Activated T-helper 1 cell treated with anti-CD3 and anti-CD28 coated beads, Interleukin-12 subunit alpha, Interleukin-12 subunit beta, Interleukin-2, Interleukin-4 antibody, amounts not matched to agents 30 ng/mL and 10 ng/mL and 1 ng/mL, durations not matched to agents 14 hours and 24 hours and 36 hours (primary cell): Measurements from ENCODE around the gene LILRA1. TPM values are rescaled to one million over a fixed set of nuclear protein-coding genes. Genes with fewer than 3 reads are reported as not detected.
"Not testable (repeated sequence)": the region's sequence is repeated elsewhere in the genome, so short reads cannot be mapped to it uniquely, and the experiment has no call there.

Experiments
- DNase-seq: peaks from one replicate; pipeline ENCODE4 v3.0.0; 2021; ENCODE audit warnings: low spot score
- H3K27ac Mint-ChIP-seq: one replicate; pipeline ENCODE4 v1.8.0; 2021; ENCODE audit warnings: mild to moderate bottlenecking, mixed read lengths
- H3K27me3 Mint-ChIP-seq: one replicate; pipeline ENCODE4 v1.8.0; 2022; ENCODE audit warnings: mild to moderate bottlenecking, moderate library complexity, mixed read lengths; ENCODE audit not compliant: insufficient read depth
- H3K36me3 Mint-ChIP-seq: one replicate; pipeline ENCODE4 v1.8.0; 2021; ENCODE audit warnings: low read depth, mixed read lengths
- H3K4me1 Mint-ChIP-seq: one replicate; pipeline ENCODE4 v1.8.0; 2021; ENCODE audit warnings: low read depth, mixed read lengths
- H3K4me3 Mint-ChIP-seq: one replicate; pipeline ENCODE4 v1.8.0; 2021; ENCODE audit warnings: mild to moderate bottlenecking, moderate library complexity, mixed read lengths
- H3K9me3 Mint-ChIP-seq: one replicate; pipeline ENCODE4 v1.8.0; 2021; ENCODE audit warnings: mixed read lengths
- intact Hi-C: fragments of 100-400 bp; cut with micrococcal nuclease; formaldehyde crosslinking; loops from one replicate; pipeline ENCODE4 v1.15.1; 2024
- total RNA-seq: library from RNA; stranded (reverse); gene quantifications from 2 replicates; pipeline ENCODE4 v1.2.3, GENCODE V29; 2022

Gene LILRA1
- total RNA-seq, 1 donor from 2014 or later = not detected

- Mint-ChIP-seq H3K27me3 (peaks cover 11% of the 10 kb centered on the region), H3K9me3 (no peaks in the 10 kb centered on the region)
Measured at GRCh38 chr19:54570316-54570715, 23.1 kb upstream of the LILRA1 start.

GRCh38 chr19:54571715-54572615 is 21.5 kb upstream of the LILRA1 start:
- H3K27me3 Mint-ChIP-seq, H3K9me3 Mint-ChIP-seq, H3K36me3 Mint-ChIP-seq, DNase-seq, H3K4me3 Mint-ChIP-seq, H3K27ac Mint-ChIP-seq, intact Hi-C loops: not testable (repeated sequence)
- peaks cover 16% of the 10 kb centered on the region for H3K4me1 Mint-ChIP-seq

More at GRCh38 chr19:54570316-54570715, 23.1 kb upstream of the LILRA1 start:
- no peak overlapping the region for H3K4me3 Mint-ChIP-seq
- no peaks in the 10 kb centered on the region for H3K36me3 Mint-ChIP-seq
- intact Hi-C loops = no loop called here
- no peak overlapping the region for H3K27ac Mint-ChIP-seq
- H3K4me1 Mint-ChIP-seq = peaks cover 16% of the 10 kb centered on the region
- DNase-seq = no peak

DNA sequence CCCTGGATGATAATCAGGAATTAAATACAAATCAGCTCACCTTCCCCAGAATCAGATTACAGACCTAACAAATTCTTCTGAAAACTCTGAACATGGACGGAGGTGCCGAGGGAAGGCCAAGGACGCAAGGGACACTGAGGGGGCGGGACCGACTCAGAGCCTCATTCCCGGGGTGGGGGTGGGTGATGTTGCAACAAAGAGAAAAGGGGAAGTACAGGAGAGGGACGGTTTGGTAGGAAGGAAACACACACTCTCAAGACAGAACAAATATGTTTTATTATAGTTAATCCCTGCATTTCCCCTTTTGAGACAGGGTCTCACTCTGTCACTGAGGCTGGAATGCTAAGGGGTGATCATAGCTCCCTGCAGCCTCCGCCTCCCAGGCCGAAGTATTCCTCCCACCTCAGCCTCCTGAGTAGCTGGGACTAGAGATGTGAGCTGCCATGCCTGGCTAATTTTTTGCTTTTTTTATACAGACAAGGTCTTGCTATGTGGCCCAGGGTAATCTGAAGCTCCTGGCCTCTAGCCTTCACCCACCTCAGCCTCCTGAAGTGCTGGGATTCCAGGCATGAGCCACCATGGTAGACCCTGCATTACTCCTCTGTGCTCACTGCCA is 20.6 kb upstream of the LILRA1 start:
- Mint-ChIP-seq H3K36me3 (no peaks in the 10 kb centered on the region), H3K9me3 (no peaks in the 10 kb centered on the region), H3K27me3 (peaks cover 6% of the 10 kb centered on the region), H3K27ac (no peak overlapping the region), H3K4me3 (no peak overlapping the region), H3K4me1 (peaks cover 16% of the 10 kb centered on the region)
- DNase-seq = no peak
- intact Hi-C loops = no loop called here

- Mint-ChIP-seq H3K36me3 (no peaks in the 10 kb centered on the region), H3K4me3 (no peak within 1 kb of the TSS), H3K4me1 (peaks cover 16% of the 10 kb centered on the region), H3K9me3 (no peaks in the 10 kb centered on the region), H3K27me3 (peaks cover 6% of the 10 kb centered on the region), H3K27ac (no peak within 1 kb of the TSS)
- intact Hi-C loops = no loop called here
- no peak for DNase-seq
Measured at GRCh38 chr19:54573330-54573872, 20.0 kb upstream of the LILRA1 start, which contains the start of gene LILRA2. TSS of gene LILRA2 (plus strand) at chr19:54573790. CDS start at chr19:54573879, 89 bp downstream.

DNA sequence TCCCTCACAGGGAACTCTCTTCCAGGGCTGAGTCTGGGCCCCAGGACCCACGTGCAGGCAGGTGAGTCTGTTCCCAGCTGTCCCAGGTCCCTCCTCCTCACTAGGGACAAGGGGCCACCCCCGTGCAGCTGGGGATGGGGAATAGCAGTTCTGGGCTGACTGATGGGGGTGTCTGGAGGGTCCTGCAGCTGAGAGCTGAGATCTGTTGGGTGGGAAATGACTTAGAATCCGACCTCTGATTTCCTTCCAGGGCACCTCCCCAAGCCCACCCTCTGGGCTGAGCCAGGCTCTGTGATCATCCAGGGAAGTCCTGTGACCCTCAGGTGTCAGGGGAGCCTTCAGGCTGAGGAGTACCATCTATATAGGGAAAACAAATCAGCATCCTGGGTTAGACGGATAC is 19.4 kb upstream of the LILRA1 start:
- no peaks in the 10 kb centered on the region for H3K9me3 Mint-ChIP-seq
- H3K4me3 Mint-ChIP-seq = no peak overlapping the region
- peaks cover 16% of the 10 kb centered on the region for H3K4me1 Mint-ChIP-seq
- H3K36me3 Mint-ChIP-seq = no peaks in the 10 kb centered on the region
- intact Hi-C loops = no loop called here
- no peak for DNase-seq
- no peak overlapping the region for H3K27ac Mint-ChIP-seq
- H3K27me3 Mint-ChIP-seq = peaks cover 6% of the 10 kb centered on the region

DNA sequence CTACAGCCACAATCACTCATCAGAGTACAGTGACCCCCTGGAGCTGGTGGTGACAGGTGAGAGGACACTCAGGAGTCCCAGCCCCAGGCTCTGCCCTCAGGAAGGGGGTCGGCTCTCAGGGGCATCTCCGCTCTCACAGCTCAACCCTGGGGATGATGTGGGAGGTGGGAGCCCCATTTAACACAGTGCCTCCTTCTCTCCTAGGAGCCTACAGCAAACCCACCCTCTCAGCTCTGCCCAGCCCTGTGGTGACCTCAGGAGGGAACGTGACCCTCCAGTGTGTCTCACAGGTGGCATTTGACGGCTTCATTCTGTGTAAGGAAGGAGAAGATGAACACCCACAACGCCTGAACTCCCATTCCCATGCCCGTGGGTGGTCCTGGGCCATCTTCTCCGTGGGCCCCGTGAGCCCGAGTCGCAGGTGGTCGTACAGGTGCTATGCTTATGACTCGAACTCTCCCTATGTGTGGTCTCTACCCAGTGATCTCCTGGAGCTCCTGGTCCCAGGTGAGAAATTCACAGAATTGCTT is 18.8 kb upstream of the LILRA1 start:
- H3K4me1 Mint-ChIP-seq = peaks cover 16% of the 10 kb centered on the region
- H3K9me3 Mint-ChIP-seq = no peaks in the 10 kb centered on the region
- H3K36me3 Mint-ChIP-seq = no peaks in the 10 kb centered on the region
- H3K27ac Mint-ChIP-seq = no peak overlapping the region
- H3K27me3 Mint-ChIP-seq = peaks cover 2% of the 10 kb centered on the region
- no peak for DNase-seq
- H3K4me3 Mint-ChIP-seq = no peak overlapping the region
- intact Hi-C loops = no loop called here

- intact Hi-C loops, H3K27ac Mint-ChIP-seq, H3K4me3 Mint-ChIP-seq, H3K9me3 Mint-ChIP-seq, H3K27me3 Mint-ChIP-seq, H3K36me3 Mint-ChIP-seq, DNase-seq: not testable (repeated sequence)
- H3K4me1 Mint-ChIP-seq = peaks cover 16% of the 10 kb centered on the region
Measured at GRCh38 chr19:54575205-54575604, 18.2 kb upstream of the LILRA1 start.

- Mint-ChIP-seq H3K4me1 (peaks cover 16% of the 10 kb centered on the region), H3K27me3 (no peaks in the 10 kb centered on the region), H3K27ac (no peak overlapping the region), H3K4me3 (no peak overlapping the region), H3K36me3 (no peaks in the 10 kb centered on the region), H3K9me3 (no peaks in the 10 kb centered on the region)
- DNase-seq = no peak
- intact Hi-C loops = no loop called here
Measured at GRCh38 chr19:54576411-54576976, 16.9 kb upstream of the LILRA1 start.

DNA sequence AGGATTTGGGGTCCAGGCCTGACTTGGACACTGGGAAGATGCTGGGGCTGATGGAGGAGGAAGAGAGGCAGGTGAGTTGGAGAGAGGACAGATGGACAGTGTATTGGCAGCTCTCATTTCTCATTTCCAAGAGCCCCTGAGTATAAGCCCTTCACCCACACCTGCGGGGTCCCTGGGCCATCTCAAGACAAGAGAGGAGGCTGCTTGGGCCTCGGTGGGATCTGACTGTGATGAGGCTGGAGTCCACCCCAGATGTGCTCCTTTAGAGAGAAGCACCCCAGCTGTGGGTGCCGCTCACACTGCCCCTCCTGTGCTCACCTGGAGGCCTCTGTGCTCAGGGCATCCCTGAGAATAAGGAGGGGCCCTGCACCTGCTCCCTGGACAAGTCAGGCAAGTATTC is 16.1 kb upstream of the LILRA1 start:
- Mint-ChIP-seq H3K4me1 (peaks cover 15% of the 10 kb centered on the region), H3K36me3 (no peaks in the 10 kb centered on the region), H3K9me3 (no peaks in the 10 kb centered on the region), H3K4me3 (no peak overlapping the region), H3K27me3 (peaks cover 5% of the 10 kb centered on the region), H3K27ac (no peak overlapping the region)
- DNase-seq = no peak
- intact Hi-C loops = no loop called here

DNA sequence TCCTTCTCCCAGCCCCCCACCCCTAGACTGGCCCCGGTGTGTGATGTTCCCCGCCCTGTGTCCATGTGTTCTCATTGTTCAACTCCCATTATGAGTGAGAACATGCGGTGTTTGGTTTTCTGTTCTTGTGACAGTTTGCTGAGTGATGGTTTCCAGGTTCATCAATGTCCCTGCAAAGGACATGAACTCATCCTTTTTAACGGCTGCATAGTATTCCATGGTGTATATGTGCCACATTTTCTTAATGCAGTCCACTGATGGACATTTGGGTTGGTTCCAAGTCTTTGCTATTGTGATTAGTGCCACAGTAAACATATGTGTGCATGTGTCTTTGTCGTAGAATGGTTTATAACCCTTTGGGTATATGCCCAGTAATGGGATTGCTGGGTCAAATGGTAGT is 15.2 kb upstream of the LILRA1 start:
- H3K4me1 Mint-ChIP-seq, intact Hi-C loops, H3K27ac Mint-ChIP-seq, DNase-seq, H3K4me3 Mint-ChIP-seq, H3K36me3 Mint-ChIP-seq, H3K9me3 Mint-ChIP-seq: not testable (repeated sequence)
- H3K27me3 Mint-ChIP-seq = peaks cover 11% of the 10 kb centered on the region

DNA sequence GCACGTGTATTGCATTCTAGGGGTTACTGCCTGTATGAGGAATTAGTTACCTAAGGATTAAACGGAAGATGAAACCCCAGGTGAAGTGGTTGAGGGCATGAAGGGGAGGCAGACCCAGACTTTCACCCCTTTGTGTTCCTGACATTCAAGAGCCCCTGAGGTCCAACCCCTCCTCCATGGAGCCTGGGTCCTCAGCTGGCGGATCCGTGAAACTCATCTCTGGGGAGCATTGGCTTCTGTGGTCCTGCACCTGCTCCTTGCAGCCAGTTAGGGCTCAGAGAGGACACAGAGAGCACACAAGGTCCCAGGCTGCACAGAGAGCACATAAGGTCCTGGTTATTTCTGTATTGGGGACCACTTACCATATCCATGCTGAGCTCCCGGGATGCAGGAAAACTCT is 7.0 kb upstream of the LILRA1 start:
- H3K4me1 Mint-ChIP-seq = no peaks in the 10 kb centered on the region
- H3K27ac Mint-ChIP-seq = no peak overlapping the region
- no peaks in the 10 kb centered on the region for H3K9me3 Mint-ChIP-seq
- DNase-seq = no peak
- intact Hi-C loops = no loop called here
- H3K4me3 Mint-ChIP-seq = no peak overlapping the region
- H3K27me3 Mint-ChIP-seq = peaks cover 15% of the 10 kb centered on the region
- H3K36me3 Mint-ChIP-seq = no peaks in the 10 kb centered on the region

DNA sequence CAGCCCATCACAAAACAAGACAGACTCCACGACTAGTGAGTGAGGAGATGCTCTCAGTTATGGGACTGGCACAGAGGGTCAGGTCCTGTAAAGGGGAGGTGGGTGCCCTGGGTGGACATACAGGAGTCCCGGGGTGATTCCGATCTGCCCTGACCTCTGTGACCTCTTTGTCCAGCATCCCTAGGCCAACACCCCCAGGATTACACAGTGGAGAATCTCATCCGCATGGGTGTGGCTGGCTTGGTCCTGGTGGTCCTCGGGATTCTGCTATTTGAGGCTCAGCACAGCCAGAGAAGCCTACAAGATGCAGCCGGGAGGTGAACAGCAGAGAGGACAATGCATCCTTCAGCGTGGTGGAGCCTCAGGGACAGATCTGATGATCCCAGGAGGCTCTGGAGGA is 6.4 kb upstream of the LILRA1 start:
- intact Hi-C loops = no loop called here
- no peaks in the 10 kb centered on the region for H3K9me3 Mint-ChIP-seq
- DNase-seq = no peak
- no peaks in the 10 kb centered on the region for H3K36me3 Mint-ChIP-seq
- peaks cover 12% of the 10 kb centered on the region for H3K27me3 Mint-ChIP-seq
- H3K4me1 Mint-ChIP-seq = no peaks in the 10 kb centered on the region
- no peak overlapping the region for H3K27ac Mint-ChIP-seq
- H3K4me3 Mint-ChIP-seq = no peak overlapping the region
